ENCODE results near the gene CTRB1.

DNA sequence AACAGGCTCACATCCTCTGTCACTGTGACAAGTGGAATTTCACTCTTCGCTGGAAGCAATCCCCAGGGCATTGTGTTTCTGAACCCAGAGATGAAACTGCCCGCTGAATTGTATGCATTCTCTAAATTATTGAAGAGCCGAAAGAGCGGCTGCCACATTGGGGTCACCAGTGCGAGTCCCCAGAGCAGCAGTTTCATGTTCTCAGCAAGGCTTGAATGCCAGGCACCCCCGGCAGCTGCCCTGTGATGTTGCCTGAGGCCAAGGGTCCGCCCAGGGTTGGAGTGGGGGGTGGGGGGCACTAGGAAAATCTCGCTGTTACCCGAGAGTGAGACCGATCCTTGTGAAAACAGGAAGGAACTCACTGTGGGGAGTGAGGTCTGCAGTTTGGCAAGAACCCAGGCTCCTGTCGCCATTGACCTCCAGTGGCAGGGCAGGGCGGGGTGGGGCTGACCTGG lies 53.3 kb downstream of the CTRB1 start:
- TF ChIP-seq, protein P1, sequence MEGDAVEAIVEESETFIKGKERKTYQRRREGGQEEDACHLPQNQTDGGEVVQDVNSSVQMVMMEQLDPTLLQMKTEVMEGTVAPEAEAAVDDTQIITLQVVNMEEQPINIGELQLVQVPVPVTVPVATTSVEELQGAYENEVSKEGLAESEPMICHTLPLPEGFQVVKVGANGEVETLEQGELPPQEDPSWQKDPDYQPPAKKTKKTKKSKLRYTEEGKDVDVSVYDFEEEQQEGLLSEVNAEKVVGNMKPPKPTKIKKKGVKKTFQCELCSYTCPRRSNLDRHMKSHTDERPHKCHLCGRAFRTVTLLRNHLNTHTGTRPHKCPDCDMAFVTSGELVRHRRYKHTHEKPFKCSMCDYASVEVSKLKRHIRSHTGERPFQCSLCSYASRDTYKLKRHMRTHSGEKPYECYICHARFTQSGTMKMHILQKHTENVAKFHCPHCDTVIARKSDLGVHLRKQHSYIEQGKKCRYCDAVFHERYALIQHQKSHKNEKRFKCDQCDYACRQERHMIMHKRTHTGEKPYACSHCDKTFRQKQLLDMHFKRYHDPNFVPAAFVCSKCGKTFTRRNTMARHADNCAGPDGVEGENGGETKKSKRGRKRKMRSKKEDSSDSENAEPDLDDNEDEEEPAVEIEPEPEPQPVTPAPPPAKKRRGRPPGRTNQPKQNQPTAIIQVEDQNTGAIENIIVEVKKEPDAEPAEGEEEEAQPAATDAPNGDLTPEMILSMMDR (IDR thresholded peaks at IDR 0.05; ENCODE audit: extremely low read depth in 1 of 2, insufficient read depth in 1 of 2, low read depth in 1 of 2, low read length in 2 of 2): no peak
- no peak for TF ChIP-seq POLR2AphosphoS5 (IDR thresholded peaks at IDR 0.05; ENCODE audit: insufficient read depth, low read depth, low read length)
- no peak for TF ChIP-seq POLR2A (IDR thresholded peaks at IDR 0.05; ENCODE audit: low read depth, low read length)
- TF ChIP-seq EZH2 (IDR thresholded peaks at IDR 0.05; ENCODE audit: borderline replicate concordance, low read depth, low read length, severe bottlenecking): no peak
- TF ChIP-seq, protein P2, sequence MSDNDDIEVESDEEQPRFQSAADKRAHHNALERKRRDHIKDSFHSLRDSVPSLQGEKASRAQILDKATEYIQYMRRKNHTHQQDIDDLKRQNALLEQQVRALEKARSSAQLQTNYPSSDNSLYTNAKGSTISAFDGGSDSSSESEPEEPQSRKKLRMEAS (IDR thresholded peaks at IDR 0.05; ENCODE audit: insufficient read depth, insufficient read length): no peak
- TF ChIP-seq JUN (IDR thresholded peaks at IDR 0.05; ENCODE audit: borderline replicate concordance, insufficient read depth, insufficient read length, low read depth): no peak

All from endothelial cell of umbilical vein (primary cell).